Activated T-cell treated with anti-CD3 and anti-CD28 coated beads, Interleukin-2, amount 50 U/mL, for 72 hours (primary cell): ENCODE measurements around the gene FOXP1. TPM values are rescaled to one million over a fixed set of nuclear protein-coding genes. Genes with fewer than 3 reads are reported as not detected.

Experiments used
- ATAC-seq, 2 donors: fragments of 150-1000 bp; cut with Tn5 transposase; replicated peaks in 1 of 2; 2 replicates each; pipeline ENCODE4 v1.10.0; 2021; ENCODE audit warnings: moderate library complexity in 2 of 2, mild to moderate bottlenecking in 1 of 2
- DNase-seq, 2 donors: peaks; one replicate each; pipeline ENCODE4 v3.0.0; 2021 to 2022; ENCODE audit warnings: mixed read lengths in 1 of 2
- H3K27ac Mint-ChIP-seq: one replicate; pipeline ENCODE4 v1.8.0; 2022; ENCODE audit warnings: mild to moderate bottlenecking, moderate library complexity, mixed read lengths
- H3K27me3 Mint-ChIP-seq: one replicate; pipeline ENCODE4 v1.8.0; 2022; ENCODE audit warnings: low read depth, mixed read lengths
- H3K36me3 Mint-ChIP-seq, 2 donors: one replicate each; pipeline ENCODE4 v1.8.0; 2022; ENCODE audit warnings: mixed read lengths in 2 of 2, mild to moderate bottlenecking in 1 of 2; ENCODE audit not compliant: insufficient read depth in 2 of 2
- H3K4me1 Mint-ChIP-seq: one replicate; pipeline ENCODE4 v1.8.0; 2022; ENCODE audit warnings: low read depth, mixed read lengths
- H3K4me3 Mint-ChIP-seq, 2 donors: one replicate each; pipeline ENCODE4 v1.8.0; 2022; ENCODE audit warnings: mild to moderate bottlenecking in 2 of 2, mixed read lengths in 2 of 2, moderate library complexity in 2 of 2
- H3K9me3 Mint-ChIP-seq, 2 donors: one replicate each; pipeline ENCODE4 v1.8.0; 2022; ENCODE audit warnings: mixed read lengths in 2 of 2
- total RNA-seq, 2 donors: library from RNA; stranded (reverse); gene quantifications; one replicate each; pipeline ENCODE4 v1.2.3, GENCODE V29; 2022

The FOXP1 gene
- total RNA-seq, 2 donors from 2014 or later, result 124 to 156 TPM

DNA sequence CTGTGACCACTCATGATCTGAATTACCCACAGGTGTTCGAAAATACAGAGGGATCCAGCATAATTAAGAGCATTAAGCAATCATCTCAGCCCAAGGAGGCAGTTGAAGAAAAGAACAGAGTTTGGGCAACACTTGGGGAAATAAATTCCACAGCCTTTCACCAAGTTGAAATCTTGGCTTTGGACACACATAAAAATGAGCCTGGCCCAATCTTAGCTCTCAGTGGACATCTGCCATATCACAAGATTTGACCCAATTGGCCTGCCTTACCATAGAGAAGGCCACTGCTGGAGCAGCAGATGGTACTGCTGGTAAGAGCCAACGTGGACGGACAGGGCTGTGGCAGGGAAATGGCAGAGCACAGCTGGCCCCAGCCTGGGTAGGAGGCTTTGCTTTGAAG, 13.0 kb downstream of the FOXP1 start:
- Mint-ChIP-seq H3K9me3 (no peaks in the 10 kb centered on the region), H3K36me3 (peaks cover 0 to 4% of the 10 kb centered on the region in 2 donors)

GRCh38 chr3:71568207-71568606, 15.3 kb downstream of the FOXP1 start:
- Mint-ChIP-seq H3K27ac (no peak overlapping the region), H3K27me3 (no peaks in the 10 kb centered on the region), H3K4me1 (peaks cover 4% of the 10 kb centered on the region), H3K36me3 (peaks cover 0 to 10% of the 10 kb centered on the region in 2 donors), H3K9me3 (no peaks in the 10 kb centered on the region), H3K4me3 (no peak overlapping the region)
- DNase-seq (no peak), ATAC-seq (no peak)

More for the DNA sequence above, 13.0 kb downstream of the FOXP1 start:
- ATAC-seq (no peak), DNase-seq (no peak)
- H3K27me3 Mint-ChIP-seq, result no peaks in the 10 kb centered on the region
- H3K4me1 Mint-ChIP-seq, result peaks cover 10% of the 10 kb centered on the region
- H3K27ac Mint-ChIP-seq, result no peak overlapping the region
- no peak overlapping the region for H3K4me3 Mint-ChIP-seq

DNA sequence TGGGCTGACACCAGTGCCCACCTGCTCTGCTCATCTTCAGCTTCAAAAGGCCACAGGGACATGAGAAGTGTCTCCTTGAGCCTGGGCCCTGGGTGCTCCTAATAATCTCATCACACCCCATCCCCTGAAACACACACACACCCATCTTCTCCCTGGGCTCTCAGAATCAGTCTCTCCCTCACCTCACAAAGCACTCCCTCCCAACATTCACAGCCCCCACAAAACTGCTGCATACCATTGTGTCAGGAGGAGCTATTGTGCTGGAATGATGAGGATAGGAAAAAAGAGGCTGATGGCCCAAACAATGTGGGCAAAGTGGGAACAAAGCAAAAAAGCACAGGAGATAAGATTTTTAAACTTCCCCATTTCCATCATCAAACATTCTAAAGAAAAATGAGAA, 16.8 kb downstream of the FOXP1 start:
- Mint-ChIP-seq H3K4me3 (no peak overlapping the region), H3K4me1 (peaks cover 4% of the 10 kb centered on the region), H3K27ac (no peak overlapping the region), H3K9me3 (no peaks in the 10 kb centered on the region), H3K27me3 (no peaks in the 10 kb centered on the region), H3K36me3 (peaks cover 0 to 10% of the 10 kb centered on the region in 2 donors)
- ATAC-seq, result no peak
- no peak for DNase-seq

- no peak for DNase-seq
- peaks cover 2 to 8% of the 10 kb centered on the region in 2 donors for H3K36me3 Mint-ChIP-seq
- no peaks in the 10 kb centered on the region for H3K9me3 Mint-ChIP-seq
- no peak overlapping the region for H3K4me3 Mint-ChIP-seq
- H3K27ac Mint-ChIP-seq, result no peak overlapping the region
- no peaks in the 10 kb centered on the region for H3K27me3 Mint-ChIP-seq
- peaks cover 4% of the 10 kb centered on the region for H3K4me1 Mint-ChIP-seq
- no peak for ATAC-seq
Measured at GRCh38 chr3:71565976-71566375, 17.6 kb downstream of the FOXP1 start.

DNA sequence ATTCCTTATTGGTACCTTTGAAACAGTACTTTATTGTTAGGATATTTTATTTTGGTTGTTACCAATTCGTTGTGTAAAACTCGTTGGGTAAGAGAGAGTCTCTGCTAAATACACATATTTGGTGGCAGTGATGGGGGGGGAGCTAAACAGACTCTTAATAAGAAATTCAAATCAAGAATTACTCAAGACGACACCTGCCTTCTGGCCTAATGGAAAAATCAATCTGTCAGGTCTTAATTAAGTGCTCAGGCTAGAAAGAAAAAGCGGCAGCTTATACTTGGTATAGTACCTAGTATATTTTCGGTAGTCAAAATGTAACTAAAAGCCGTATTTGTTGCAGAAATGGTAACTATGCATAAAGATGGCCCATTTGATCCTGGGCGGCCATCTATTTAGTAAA, 18.2 kb downstream of the FOXP1 start:
- H3K27me3 Mint-ChIP-seq, result no peaks in the 10 kb centered on the region
- H3K4me3 Mint-ChIP-seq, result no peak overlapping the region
- DNase-seq, result no peak
- H3K4me1 Mint-ChIP-seq, result peaks cover 4% of the 10 kb centered on the region
- ATAC-seq, result no peak
- H3K27ac Mint-ChIP-seq, result no peak overlapping the region
- H3K9me3 Mint-ChIP-seq, result peaks cover 1 to 2% of the 10 kb centered on the region in 2 donors
- H3K36me3 Mint-ChIP-seq, result peaks cover 2 to 13% of the 10 kb centered on the region in 2 donors

GRCh38 chr3:71564361-71564760, 19.2 kb downstream of the FOXP1 start:
- Mint-ChIP-seq H3K27me3 (no peaks in the 10 kb centered on the region), H3K27ac (no peak overlapping the region), H3K36me3 (peaks cover 2 to 17% of the 10 kb centered on the region in 2 donors), H3K4me1 (peaks cover 4% of the 10 kb centered on the region), H3K4me3 (no peak overlapping the region), H3K9me3 (peaks cover 1 to 2% of the 10 kb centered on the region in 2 donors)
- DNase-seq (no peak), ATAC-seq (no peak)

DNA sequence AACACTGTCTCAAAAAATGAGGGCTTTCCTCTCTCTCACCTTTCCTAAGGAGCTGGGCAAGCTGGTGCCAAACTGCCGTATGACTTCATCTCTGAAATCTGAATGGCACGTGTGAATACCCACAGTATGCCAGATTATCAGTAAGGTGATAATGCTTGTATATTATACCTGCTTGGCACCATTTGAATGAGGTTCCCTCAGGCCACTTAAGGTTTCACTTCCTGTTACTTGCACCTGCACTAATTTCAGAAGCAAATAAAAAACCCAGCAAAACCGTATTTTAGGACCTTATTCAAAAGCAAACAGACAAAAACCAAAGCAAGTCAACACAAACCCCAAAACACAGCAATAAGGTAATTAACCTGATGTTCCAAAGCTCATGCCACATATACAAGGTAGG, 19.7 kb downstream of the FOXP1 start:
- H3K9me3 Mint-ChIP-seq, result peaks cover 1 to 2% of the 10 kb centered on the region in 2 donors
- H3K36me3 Mint-ChIP-seq, result peaks cover 2 to 18% of the 10 kb centered on the region in 2 donors
- ATAC-seq (no peak), DNase-seq (no peak)
- no peak overlapping the region for H3K4me3 Mint-ChIP-seq
- H3K27ac Mint-ChIP-seq, result no peak overlapping the region
- no peaks in the 10 kb centered on the region for H3K4me1 Mint-ChIP-seq
- H3K27me3 Mint-ChIP-seq, result no peaks in the 10 kb centered on the region

DNA sequence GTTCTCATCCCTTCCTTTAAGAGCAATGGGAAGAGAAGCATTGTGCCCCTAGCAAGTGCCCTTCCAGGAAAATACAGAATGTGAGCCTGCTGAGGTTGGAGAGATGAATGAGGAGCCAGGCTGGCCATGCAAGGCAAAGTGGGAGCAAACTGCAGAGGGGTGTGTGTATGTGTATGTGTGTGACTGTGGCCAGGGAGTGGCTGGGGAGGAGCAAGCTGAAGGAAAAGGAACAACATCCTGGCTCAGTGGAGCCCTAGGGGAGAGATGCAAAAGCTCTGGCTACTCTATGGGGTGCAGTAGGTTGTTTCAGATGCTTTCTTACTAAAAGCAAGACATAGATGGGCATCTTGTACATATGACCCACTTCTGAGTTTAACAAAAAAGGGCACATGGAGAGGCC, 20.6 kb downstream of the FOXP1 start:
- no peak overlapping the region for H3K4me3 Mint-ChIP-seq

DNA sequence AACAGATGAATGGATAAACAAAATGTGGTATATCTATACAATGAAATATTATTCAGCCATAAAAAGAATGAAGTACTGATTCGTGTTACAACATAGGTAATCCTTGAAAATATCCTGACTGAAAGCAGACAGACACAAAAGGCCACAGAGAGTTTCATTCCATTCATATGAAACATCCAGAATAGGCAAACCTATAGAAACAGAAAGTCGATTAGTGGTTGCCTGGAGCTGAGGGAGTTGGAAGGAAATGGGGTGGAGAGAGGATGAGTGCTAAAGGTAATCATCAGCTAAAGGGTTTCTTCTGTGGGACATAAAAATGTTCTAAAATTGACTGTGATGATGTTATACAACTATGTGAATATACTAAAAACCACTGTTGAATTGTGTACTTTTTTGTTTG, 22.9 kb downstream of the FOXP1 start:
- H3K27me3 Mint-ChIP-seq, result no peaks in the 10 kb centered on the region
- ATAC-seq, result no peak
- peaks cover 2 to 20% of the 10 kb centered on the region in 2 donors for H3K36me3 Mint-ChIP-seq
- no peak for DNase-seq
- no peak overlapping the region for H3K27ac Mint-ChIP-seq
- no peaks in the 10 kb centered on the region for H3K4me1 Mint-ChIP-seq
- peaks cover 1 to 2% of the 10 kb centered on the region in 2 donors for H3K9me3 Mint-ChIP-seq
- no peak overlapping the region for H3K4me3 Mint-ChIP-seq

More for the DNA sequence above, 20.6 kb downstream of the FOXP1 start:
- peaks cover 2 to 20% of the 10 kb centered on the region in 2 donors for H3K36me3 Mint-ChIP-seq
- DNase-seq, result no peak
- no peaks in the 10 kb centered on the region for H3K27me3 Mint-ChIP-seq
- no peak for ATAC-seq
- no peak overlapping the region for H3K27ac Mint-ChIP-seq
- peaks cover 1 to 2% of the 10 kb centered on the region in 2 donors for H3K9me3 Mint-ChIP-seq
- no peaks in the 10 kb centered on the region for H3K4me1 Mint-ChIP-seq

- peaks cover 2 to 18% of the 10 kb centered on the region in 2 donors for H3K36me3 Mint-ChIP-seq
- no peaks in the 10 kb centered on the region for H3K4me1 Mint-ChIP-seq
- peaks cover 1 to 2% of the 10 kb centered on the region in 2 donors for H3K9me3 Mint-ChIP-seq
- H3K4me3 Mint-ChIP-seq, result no peak overlapping the region
- H3K27ac Mint-ChIP-seq, result no peak overlapping the region
- DNase-seq (no peak), ATAC-seq (no peak)
- no peaks in the 10 kb centered on the region for H3K27me3 Mint-ChIP-seq
Measured at GRCh38 chr3:71559578-71560162, 23.9 kb downstream of the FOXP1 start.

- H3K4me3 Mint-ChIP-seq, result no peak overlapping the region
- no peaks in the 10 kb centered on the region for H3K4me1 Mint-ChIP-seq
- H3K36me3 Mint-ChIP-seq, result peaks cover 2 to 13% of the 10 kb centered on the region in 2 donors
- H3K9me3 Mint-ChIP-seq, result peaks cover 1 to 2% of the 10 kb centered on the region in 2 donors
- no peak overlapping the region for H3K27ac Mint-ChIP-seq
- ATAC-seq (no peak), DNase-seq (no peak)
- no peaks in the 10 kb centered on the region for H3K27me3 Mint-ChIP-seq
Measured at GRCh38 chr3:71559021-71559420, 24.5 kb downstream of the FOXP1 start.

GRCh38 chr3:71554649-71555048, 28.9 kb downstream of the FOXP1 start:
- H3K4me1 Mint-ChIP-seq, result no peaks in the 10 kb centered on the region
- no peak for DNase-seq

GRCh38 chr3:71551311-71551919, 32.1 kb downstream of the FOXP1 start:
- DNase-seq (no peak), ATAC-seq (no peak)
- H3K4me3 Mint-ChIP-seq, result no peak overlapping the region
- no peaks in the 10 kb centered on the region for H3K36me3 Mint-ChIP-seq
- no peaks in the 10 kb centered on the region for H3K9me3 Mint-ChIP-seq
- H3K27ac Mint-ChIP-seq, result no peak overlapping the region
- no peaks in the 10 kb centered on the region for H3K4me1 Mint-ChIP-seq
- no peaks in the 10 kb centered on the region for H3K27me3 Mint-ChIP-seq

More at GRCh38 chr3:71554649-71555048, 28.9 kb downstream of the FOXP1 start:
- ATAC-seq, result no peak
- H3K4me3 Mint-ChIP-seq, result no peak overlapping the region
- no peak overlapping the region for H3K27ac Mint-ChIP-seq
- no peaks in the 10 kb centered on the region for H3K9me3 Mint-ChIP-seq
- no peaks in the 10 kb centered on the region for H3K27me3 Mint-ChIP-seq
- H3K36me3 Mint-ChIP-seq, result peaks cover 0 to 7% of the 10 kb centered on the region in 2 donors

GRCh38 chr3:71549951-71550350, 33.6 kb downstream of the FOXP1 start:
- Mint-ChIP-seq H3K4me1 (peaks cover 4% of the 10 kb centered on the region), H3K27ac (no peak overlapping the region), H3K9me3 (no peaks in the 10 kb centered on the region), H3K4me3 (no peak overlapping the region), H3K27me3 (no peaks in the 10 kb centered on the region), H3K36me3 (no peaks in the 10 kb centered on the region)
- ATAC-seq (no peak), DNase-seq (no peak)
